ENCODE data around the gene CLCF1.

GRCh38 chr11:67349457-67349856, 23.9 kb downstream of the CLCF1 start:
- no peak for TF ChIP-seq CTCF (IDR thresholded peaks at IDR 0.05)
- no peak for TF ChIP-seq TAF1 (IDR thresholded peaks at IDR 0.05; ENCODE audit: borderline replicate concordance, low read depth, low read length)
- no peak for TF ChIP-seq RFX5 (IDR thresholded peaks at IDR 0.05; ENCODE audit: low read length)
- TF ChIP-seq TEAD4 (IDR thresholded peaks at IDR 0.05; ENCODE audit: borderline replicate concordance, insufficient read depth), result no peak
- no peak for TF ChIP-seq YY1 (IDR thresholded peaks at IDR 0.05; ENCODE audit: low read depth)
- TF ChIP-seq NRF1 (IDR thresholded peaks at IDR 0.05; ENCODE audit: low read depth, low read length), result no peak
- TF ChIP-seq REST (IDR thresholded peaks at IDR 0.05; ENCODE audit: low read depth, low read length), result no peak
- no peak for TF ChIP-seq EZH2phosphoT487 (IDR thresholded peaks at IDR 0.05; ENCODE audit: borderline replicate concordance, low read depth)
- no peak for TF ChIP-seq EP300 (IDR thresholded peaks at IDR 0.05; ENCODE audit: borderline replicate concordance in 1 of 2, low read depth in 1 of 2, low read length in 1 of 2)
